Progenitor cell of endocrine pancreas (in vitro differentiated cells): ENCODE measurements around the gene OR7A17. TPM values are rescaled to one million over a fixed set of nuclear protein-coding genes. Genes with fewer than 3 reads are reported as not detected.

Experiments
- DNase-seq: peaks from one replicate; pipeline ENCODE4 v3.0.0; 2021; ENCODE audit warnings: low spot score; ENCODE audit not compliant: unreplicated experiment
- H3K27ac Mint-ChIP-seq: 2 replicates; pipeline ENCODE4 v1.8.0; 2021; ENCODE audit warnings: mild to moderate bottlenecking, moderate library complexity, mixed read lengths
- H3K27me3 Mint-ChIP-seq: 2 replicates; pipeline ENCODE4 v1.8.0; 2021; ENCODE audit warnings: mixed read lengths
- H3K36me3 Mint-ChIP-seq: 2 replicates; pipeline ENCODE4 v1.8.0; 2022; ENCODE audit warnings: mixed read lengths; ENCODE audit not compliant: insufficient read depth
- H3K4me1 Mint-ChIP-seq: 2 replicates; pipeline ENCODE4 v1.8.0; 2021; ENCODE audit warnings: low read depth, mixed read lengths
- H3K4me3 Mint-ChIP-seq: 2 replicates; pipeline ENCODE4 v1.8.0; 2021; ENCODE audit warnings: low read depth, mild to moderate bottlenecking, moderate library complexity, mixed read lengths
- H3K9me3 Mint-ChIP-seq: 2 replicates; pipeline ENCODE4 v1.8.0; 2021; ENCODE audit warnings: low read depth, mixed read lengths
- CTCF ChIP-seq: fragments of 200-600 bp; sonication (generic); IDR thresholded peaks from one replicate; pipeline ENCODE4 v1.5.0; 2021; ENCODE audit warnings: antibody characterized with exemption, mild to moderate bottlenecking; ENCODE audit not compliant: unreplicated experiment
- total RNA-seq: library from RNA; stranded (reverse); gene quantifications from 2 replicates; pipeline ENCODE4 v1.2.1, GENCODE V29; 2021

The OR7A17 gene
- total RNA-seq, 1 donor from 2014 or later: not detected

- Mint-ChIP-seq H3K27me3 (no peaks in the 10 kb centered on the region), H3K36me3 (no peaks in the 10 kb centered on the region), H3K9me3 (peaks cover 38% of the 10 kb centered on the region), H3K4me1 (no peaks in the 10 kb centered on the region), H3K4me3 (no peak within 1 kb of the TSS), H3K27ac (no peak within 1 kb of the TSS)
- TF ChIP-seq CTCF: no peak
- no peak for DNase-seq
These were observed 50.9 kb downstream of the OR7A17 start, which contains the start of the genes OR7A5 and OR7C1 for GRCh38 chr19:14835011-14835410. OR7A5 (minus strand) TSS chr19:14835185; CDS start chr19:14828241, 6,944 bp downstream. OR7C1 (minus strand) TSS chr19:14835185; CDS start chr19:14800136, 35,049 bp downstream.

- no peaks in the 10 kb centered on the region for H3K36me3 Mint-ChIP-seq
- no peaks in the 10 kb centered on the region for H3K4me1 Mint-ChIP-seq
- H3K9me3 Mint-ChIP-seq: peaks cover 51% of the 10 kb centered on the region
- no peak overlapping the region for H3K27ac Mint-ChIP-seq
- no peak for TF ChIP-seq CTCF
- H3K27me3 Mint-ChIP-seq: no peaks in the 10 kb centered on the region
- no peak overlapping the region for H3K4me3 Mint-ChIP-seq
- no peak for DNase-seq
These were observed 55.2 kb downstream of the OR7A17 start for GRCh38 chr19:14830702-14831101.

Other genes with a start within 250 kb of the OR7A17 start
- gene ADGRE3, start 211.3 kb downstream of the OR7A17 start, total RNA-seq: not detected in 2 replicates
- 21.4 and 21.6 TPM in 2 replicates for gene ZNF333, start 196.1 kb downstream of the OR7A17 start, total RNA-seq
- not detected in 2 replicates for gene ADGRE2, start 107.6 kb downstream of the OR7A17 start, total RNA-seq
- not detected in 2 replicates for gene OR7A5, start 50.9 kb downstream of the OR7A17 start, total RNA-seq
- not detected in 2 replicates for gene OR7C1, start 50.9 kb downstream of the OR7A17 start, total RNA-seq
- gene OR7A10, start 37.2 kb downstream of the OR7A17 start, total RNA-seq: not detected in 2 replicates
- not detected in 2 replicates for gene OR7C2, start 55.4 kb upstream of the OR7A17 start, total RNA-seq
- gene SLC1A6, start 93.7 kb upstream of the OR7A17 start, total RNA-seq: 0.47 and 0.62 TPM in 2 replicates
- gene CASP14, start 163.3 kb upstream of the OR7A17 start, total RNA-seq: not detected in 2 replicates
- not detected in 2 replicates for gene OR1I1, start 196.1 kb upstream of the OR7A17 start, total RNA-seq
- gene SYDE1, start 221.3 kb upstream of the OR7A17 start, total RNA-seq: 5.0 and 5.7 TPM in 2 replicates